Testis (tissue), 2 donors: ENCODE results near the gene MACC1.

Source experiments
- POLR2A ChIP-seq: fragments of 450-650 bp; IDR thresholded peaks from one replicate; pipeline ENCODE4 v1.6.1; 2017; ENCODE audit warnings: antibody characterized with exemption, mild to moderate bottlenecking, moderate library complexity
- TF ChIP-seq, protein P1 (sequence below), 3 experiments: fragments of 450-650 bp in 2 of 3; fragments of 200-600 bp in 1 of 3; sonication (generic) in 1 of 3; IDR thresholded peaks; one replicate each; pipeline ENCODE4 v1.5.1; 2016 to 2019; ENCODE audit warnings: antibody characterized with exemption in 3 of 3, mild to moderate bottlenecking in 2 of 3, moderate library complexity in 1 of 3

DNA sequence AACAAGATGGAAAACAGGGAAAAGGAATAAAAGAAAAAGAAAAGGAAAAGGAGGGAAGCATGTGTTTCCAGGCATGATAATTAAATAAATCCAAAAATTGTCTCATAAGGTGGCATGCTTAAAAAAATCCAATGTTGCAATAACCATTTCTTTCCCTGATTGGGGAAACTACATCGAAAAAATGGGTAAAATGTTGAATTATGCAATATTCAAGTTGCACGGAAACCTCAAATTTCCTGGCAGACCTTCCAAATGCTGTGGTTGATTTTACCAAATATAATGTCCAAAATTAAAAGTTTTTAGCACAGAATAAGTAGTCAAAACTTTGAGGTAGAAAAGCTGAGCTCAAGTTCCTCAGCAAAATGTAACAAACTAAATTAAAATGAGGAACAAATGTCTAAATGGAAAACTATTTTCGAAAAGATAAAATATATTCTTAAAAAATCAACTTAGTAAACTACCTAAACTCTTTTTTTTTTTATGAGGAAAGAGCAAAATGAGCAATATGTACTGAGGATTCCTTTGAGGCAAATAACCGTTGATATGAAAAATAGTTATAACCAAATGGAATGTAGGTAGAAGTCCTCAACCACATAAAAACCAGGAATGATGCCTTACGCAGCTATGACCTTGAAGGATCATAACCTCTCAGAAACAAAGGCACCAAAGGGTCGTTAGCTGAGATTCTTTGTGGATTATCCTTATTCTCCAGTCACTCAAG is 52.6 kb downstream of the MACC1 start:
- no peak for TF ChIP-seq POLR2A
- TF ChIP-seq, protein P1, sequence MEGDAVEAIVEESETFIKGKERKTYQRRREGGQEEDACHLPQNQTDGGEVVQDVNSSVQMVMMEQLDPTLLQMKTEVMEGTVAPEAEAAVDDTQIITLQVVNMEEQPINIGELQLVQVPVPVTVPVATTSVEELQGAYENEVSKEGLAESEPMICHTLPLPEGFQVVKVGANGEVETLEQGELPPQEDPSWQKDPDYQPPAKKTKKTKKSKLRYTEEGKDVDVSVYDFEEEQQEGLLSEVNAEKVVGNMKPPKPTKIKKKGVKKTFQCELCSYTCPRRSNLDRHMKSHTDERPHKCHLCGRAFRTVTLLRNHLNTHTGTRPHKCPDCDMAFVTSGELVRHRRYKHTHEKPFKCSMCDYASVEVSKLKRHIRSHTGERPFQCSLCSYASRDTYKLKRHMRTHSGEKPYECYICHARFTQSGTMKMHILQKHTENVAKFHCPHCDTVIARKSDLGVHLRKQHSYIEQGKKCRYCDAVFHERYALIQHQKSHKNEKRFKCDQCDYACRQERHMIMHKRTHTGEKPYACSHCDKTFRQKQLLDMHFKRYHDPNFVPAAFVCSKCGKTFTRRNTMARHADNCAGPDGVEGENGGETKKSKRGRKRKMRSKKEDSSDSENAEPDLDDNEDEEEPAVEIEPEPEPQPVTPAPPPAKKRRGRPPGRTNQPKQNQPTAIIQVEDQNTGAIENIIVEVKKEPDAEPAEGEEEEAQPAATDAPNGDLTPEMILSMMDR (IDR thresholded peaks at IDR 0.05), result no peak
